ENCODE measurements around the gene CFAP221. TPM values are rescaled to one million over a fixed set of nuclear protein-coding genes. Genes with fewer than 3 reads are reported as not detected.

Gene CFAP221
- total RNA-seq, 1 experiment from 2014 or later: 0.20 TPM

GRCh38 chr2:119645173-119645855 is 101.1 kb downstream of the CFAP221 start:
- no peak overlapping the region for H3K56ac ChIP-seq (ENCODE audit: insufficient read length, low read depth, low read length)
- H2AK5ac ChIP-seq (ENCODE audit: insufficient read length, low read length): no peak overlapping the region
- no peak overlapping the region for H3K27ac ChIP-seq (ENCODE audit: insufficient read length, low read depth, low read length)
- Mint-ChIP-seq H3K36me3 (ENCODE audit: insufficient read depth in 1 of 3, low read depth in 3 of 3) (no peaks in the 10 kb centered on the region), H3K9me3 (no peaks in the 10 kb centered on the region; a peak in 1 of 5 replicates), H3K4me1 (peaks cover 3 to 4% of the 10 kb centered on the region in 2 experiments; a peak in 1 of 4 replicates), H3K27me3 (ENCODE audit: low read depth) (peaks cover 11% of the 10 kb centered on the region), H3K4me3 (no peak overlapping the region), H3K27ac (no peak overlapping the region)
- H3K4me2 ChIP-seq (ENCODE audit: insufficient read depth, insufficient read length, low read length): no peak overlapping the region
- no peaks in the 10 kb centered on the region for H3K4me1 ChIP-seq (ENCODE audit: insufficient read depth, low read length)
- H2BK120ac ChIP-seq (ENCODE audit: low read depth, low read length, poor library complexity, severe bottlenecking): no peak overlapping the region
- H3K4ac ChIP-seq (ENCODE audit: low read depth, low read length): no peak overlapping the region
- no peaks in the 10 kb centered on the region for H3K9me3 ChIP-seq (ENCODE audit: control insufficient read depth, low read depth, low read length)
- no peaks in the 10 kb centered on the region for H4K20me1 ChIP-seq (ENCODE audit: control insufficient read depth, insufficient read depth, insufficient read length)
- no peak overlapping the region for H2BK15ac ChIP-seq (ENCODE audit: low read depth, low read length)
- H4K91ac ChIP-seq (ENCODE audit: insufficient read length, low read depth, low read length): no peak overlapping the region
- H3K79me2 ChIP-seq (ENCODE audit: insufficient read depth, low read length): no peaks in the 10 kb centered on the region
- no peak overlapping the region for H3K23ac ChIP-seq (ENCODE audit: insufficient read length, low read depth, low read length)
- no peak overlapping the region for H2BK20ac ChIP-seq (ENCODE audit: low read depth, low read length, poor library complexity, severe bottlenecking)
- no peak overlapping the region for H4K5ac ChIP-seq (ENCODE audit: insufficient read length, low read depth, low read length)
- H2BK12ac ChIP-seq (ENCODE audit: insufficient read length, low read depth, low read length): no peak overlapping the region
- no peaks in the 10 kb centered on the region for H3K79me1 ChIP-seq (ENCODE audit: insufficient read depth, low read depth, low read length, poor library complexity, severe bottlenecking)
- no peak overlapping the region for H3K9ac ChIP-seq (ENCODE audit: extremely low read depth, insufficient read length, low read length)
- H4K8ac ChIP-seq (replicated peaks; ENCODE audit: insufficient read length, low read depth, low read length): no peak overlapping the region
- H3K23me2 ChIP-seq (ENCODE audit: insufficient read length, low read depth, low read length, poor library complexity, severe bottlenecking): no peaks in the 10 kb centered on the region
- no peaks in the 10 kb centered on the region for H3K27me3 ChIP-seq (ENCODE audit: insufficient read depth, low read length)
- TF ChIP-seq, protein P1, sequence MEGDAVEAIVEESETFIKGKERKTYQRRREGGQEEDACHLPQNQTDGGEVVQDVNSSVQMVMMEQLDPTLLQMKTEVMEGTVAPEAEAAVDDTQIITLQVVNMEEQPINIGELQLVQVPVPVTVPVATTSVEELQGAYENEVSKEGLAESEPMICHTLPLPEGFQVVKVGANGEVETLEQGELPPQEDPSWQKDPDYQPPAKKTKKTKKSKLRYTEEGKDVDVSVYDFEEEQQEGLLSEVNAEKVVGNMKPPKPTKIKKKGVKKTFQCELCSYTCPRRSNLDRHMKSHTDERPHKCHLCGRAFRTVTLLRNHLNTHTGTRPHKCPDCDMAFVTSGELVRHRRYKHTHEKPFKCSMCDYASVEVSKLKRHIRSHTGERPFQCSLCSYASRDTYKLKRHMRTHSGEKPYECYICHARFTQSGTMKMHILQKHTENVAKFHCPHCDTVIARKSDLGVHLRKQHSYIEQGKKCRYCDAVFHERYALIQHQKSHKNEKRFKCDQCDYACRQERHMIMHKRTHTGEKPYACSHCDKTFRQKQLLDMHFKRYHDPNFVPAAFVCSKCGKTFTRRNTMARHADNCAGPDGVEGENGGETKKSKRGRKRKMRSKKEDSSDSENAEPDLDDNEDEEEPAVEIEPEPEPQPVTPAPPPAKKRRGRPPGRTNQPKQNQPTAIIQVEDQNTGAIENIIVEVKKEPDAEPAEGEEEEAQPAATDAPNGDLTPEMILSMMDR (conservative IDR thresholded peaks at IDR 0.05): no peak
- no peak overlapping the region for H2BK5ac ChIP-seq (ENCODE audit: insufficient read length, low read length)
- no peak overlapping the region for H2AFZ ChIP-seq (ENCODE audit: low read length)
- no peak overlapping the region for H3T11ph ChIP-seq (ENCODE audit: low read length)
- no peak for DNase-seq
- WGBS (ENCODE audit: extremely low coverage, insufficient read length, low lambda C conversion rate): no CpG with 5 or more reads among the region's 3 CpGs
- H3K18ac ChIP-seq (ENCODE audit: insufficient read length, low read depth, low read length): no peak overlapping the region
- no peak overlapping the region for H3K14ac ChIP-seq (ENCODE audit: insufficient read depth, low read length)

All from H9 (cell line).